HEK293 (cell line): ENCODE data around the gene AMIGO1.

Source experiments
- MYNN ChIP-seq: fragments of 450-650 bp; formaldehyde crosslinking; IDR thresholded peaks from 2 replicates; pipeline ENCODE4 v1.5.1; 2016; ENCODE audit warnings: missing biosample characterization, missing genetic modification characterization, borderline replicate concordance
- YY1 ChIP-seq: fragments of 450-650 bp; formaldehyde crosslinking; IDR thresholded peaks from 2 replicates; pipeline ENCODE4 v1.5.1; 2018; ENCODE audit warnings: missing biosample characterization, missing genetic modification characterization
- ZFP3 ChIP-seq: fragments of 450-650 bp; formaldehyde crosslinking; IDR thresholded peaks from 2 replicates; pipeline ENCODE4 v1.5.1; 2016; ENCODE audit warnings: low read depth, missing biosample characterization, missing genetic modification characterization

DNA sequence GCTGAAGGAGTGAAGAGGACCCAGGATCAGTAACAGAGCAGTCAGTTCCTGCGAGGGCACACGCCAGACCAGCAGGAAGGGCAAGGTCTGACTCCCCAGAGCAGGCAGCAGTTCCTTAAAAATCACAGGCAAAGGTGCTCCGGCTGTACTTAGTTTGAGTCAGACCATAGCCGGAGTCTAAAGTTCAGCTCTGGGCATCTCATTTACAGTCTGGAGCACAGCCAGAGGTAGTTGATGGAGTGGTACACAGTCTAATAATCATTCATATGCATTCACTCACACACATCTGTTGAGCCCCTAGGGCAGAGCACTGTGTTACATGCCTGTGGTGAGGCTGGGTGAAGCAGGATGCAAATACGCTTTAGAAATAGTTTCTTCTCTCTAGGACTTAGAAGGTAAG is 7.3 kb upstream of the AMIGO1 start:
- TF ChIP-seq ZFP3 (no peak), YY1 (tag by site-specific recombination) (no peak), MYNN (tag by site-specific recombination) (no peak)
